ENCODE results near the gene TTC21B. TPM values are rescaled to one million over a fixed set of nuclear protein-coding genes. Genes with fewer than 3 reads are reported as not detected.

TTC21B gene
- total and polyA plus RNA-seq, 7 experiments from 2014 or later = 9.2 to 38.9 (median 29.1) TPM

DNA sequence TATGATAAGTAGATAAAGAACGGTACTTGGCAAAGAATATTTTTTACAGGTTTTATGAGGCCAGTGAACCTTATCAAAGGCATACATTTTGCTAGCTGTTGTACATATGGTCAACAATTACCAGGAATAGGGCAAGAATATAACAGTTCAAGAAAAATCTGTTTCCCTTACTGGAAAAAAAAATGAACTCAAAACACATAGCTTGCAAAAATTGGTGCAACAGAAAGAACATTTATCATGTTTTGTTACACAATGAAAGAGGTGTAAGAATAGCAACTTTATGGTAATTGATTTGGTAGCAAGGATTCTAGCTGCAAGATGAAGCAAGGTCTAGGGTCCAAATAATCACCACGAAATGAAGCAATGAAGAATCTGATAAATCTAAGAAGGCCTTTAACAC lies 41.6 kb downstream of the TTC21B start:
- Histone ChIP-seq H3K27ac (ENCODE audit: low read depth, low read length) (no peak overlapping the region), H3K9me3 (ENCODE audit: control insufficient read depth in 2 of 3, low read length in 3 of 3) (no peaks in the 10 kb centered on the region), H3K36me3 (ENCODE audit: control insufficient read depth in 2 of 3, insufficient read depth in 3 of 3, low read length in 3 of 3) (peaks cover 0 to 24% (median 5%) of the 10 kb centered on the region in 3 experiments), H3K4me3 (ENCODE audit: low read length) (no peak overlapping the region), H3K27me3 (ENCODE audit: control insufficient read depth in 2 of 2, insufficient read depth in 2 of 2, low read length in 2 of 2) (no peaks in the 10 kb centered on the region), H3K4me1 (ENCODE audit: control insufficient read depth in 2 of 2, insufficient read depth in 2 of 2, low read length in 2 of 2) (no peaks in the 10 kb centered on the region)
- CTCF ChIA-PET = no interaction called here
- Mint-ChIP-seq H3K27ac (no peak overlapping the region), H3K9me3 (no peaks in the 10 kb centered on the region), H3K36me3 (peaks cover 6 to 45% (median 35%) of the 10 kb centered on the region in 5 donors), H3K27me3 (no peaks in the 10 kb centered on the region), H3K4me3 (no peak overlapping the region), H3K4me1 (peaks cover 0 to 4% (median 0%) of the 10 kb centered on the region in 7 donors)
- no peak for ATAC-seq
- POLR2A ChIA-PET = no interaction called here
- intact Hi-C loops (cut with micrococcal nuclease) = no loop called here
- DNase-seq = no peak

DNA sequence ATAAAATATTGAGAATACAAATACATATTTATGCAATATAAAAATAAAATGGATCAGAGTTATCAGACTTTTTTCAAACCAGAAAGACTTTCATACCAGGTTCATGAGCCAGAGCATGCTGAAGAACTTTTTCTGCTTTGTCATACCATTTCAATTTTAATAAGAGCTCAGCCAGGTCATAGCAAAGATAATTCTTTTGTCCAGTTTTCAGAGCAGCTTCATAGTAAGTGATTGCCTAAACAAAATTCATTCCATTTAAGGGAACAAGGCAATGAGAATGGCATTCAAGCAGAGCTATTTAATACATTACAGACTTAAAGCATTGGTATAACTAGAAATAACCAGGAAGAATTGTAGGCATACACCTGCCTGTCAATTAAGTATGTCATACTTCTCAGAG lies 42.3 kb downstream of the TTC21B start:
- H3K27me3 ChIP-seq (ENCODE audit: control insufficient read depth in 2 of 2, insufficient read depth in 2 of 2, low read length in 2 of 2) = no peaks in the 10 kb centered on the region
- H3K9me3 ChIP-seq (ENCODE audit: control insufficient read depth in 2 of 3, low read length in 3 of 3) = no peaks in the 10 kb centered on the region
- H3K36me3 ChIP-seq (ENCODE audit: control insufficient read depth in 2 of 3, insufficient read depth in 3 of 3, low read length in 3 of 3) = peaks cover 0 to 24% (median 5%) of the 10 kb centered on the region in 3 experiments
- H3K4me1 ChIP-seq (ENCODE audit: control insufficient read depth in 2 of 2, insufficient read depth in 2 of 2, low read length in 2 of 2) = no peaks in the 10 kb centered on the region
- no peaks in the 10 kb centered on the region for H3K9me3 Mint-ChIP-seq
- H3K27me3 Mint-ChIP-seq = no peaks in the 10 kb centered on the region
- H3K27ac Mint-ChIP-seq = no peak overlapping the region
- H3K4me1 Mint-ChIP-seq = peaks cover 0 to 4% (median 0%) of the 10 kb centered on the region in 7 donors
- no peak for DNase-seq
- POLR2A ChIA-PET = no interaction called here
- intact Hi-C loops (cut with micrococcal nuclease) = no loop called here
- no peak overlapping the region for H3K4me3 Mint-ChIP-seq
- no peak overlapping the region for H3K27ac ChIP-seq (ENCODE audit: low read depth, low read length)
- peaks cover 6 to 44% (median 32%) of the 10 kb centered on the region in 5 donors for H3K36me3 Mint-ChIP-seq
- H3K4me3 ChIP-seq (ENCODE audit: low read length) = no peak overlapping the region
- no peak for ATAC-seq
- CTCF ChIA-PET = no interaction called here

DNA sequence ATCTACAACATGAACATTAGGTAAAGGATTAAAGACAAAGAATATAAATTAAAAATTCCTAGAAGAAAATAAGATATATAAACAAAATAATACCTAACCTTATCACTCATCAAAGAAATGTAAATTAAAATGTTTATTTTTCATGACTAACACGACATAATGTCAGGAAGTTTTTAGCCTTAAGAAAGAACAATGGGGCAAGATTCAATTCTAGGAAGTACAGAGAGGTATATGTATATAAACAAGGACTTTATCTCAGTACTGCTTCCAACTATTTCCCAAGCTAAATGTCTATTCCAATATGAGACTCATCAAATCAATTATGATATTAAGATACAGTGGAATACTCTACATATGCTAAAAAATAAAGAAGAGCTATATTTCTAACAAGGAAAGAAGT lies 44.1 kb downstream of the TTC21B start:
- Histone ChIP-seq H3K27me3 (ENCODE audit: control insufficient read depth in 2 of 2, insufficient read depth in 2 of 2, low read length in 2 of 2) (no peaks in the 10 kb centered on the region), H3K36me3 (ENCODE audit: control insufficient read depth in 2 of 3, insufficient read depth in 3 of 3, low read length in 3 of 3) (peaks cover 0 to 19% (median 5%) of the 10 kb centered on the region in 3 experiments), H3K4me3 (ENCODE audit: low read length) (no peak overlapping the region), H3K4me1 (ENCODE audit: control insufficient read depth in 2 of 2, insufficient read depth in 2 of 2, low read length in 2 of 2) (no peaks in the 10 kb centered on the region), H3K9me3 (ENCODE audit: control insufficient read depth in 2 of 3, low read length in 3 of 3) (no peaks in the 10 kb centered on the region), H3K27ac (ENCODE audit: low read depth, low read length) (no peak overlapping the region)
- Mint-ChIP-seq H3K36me3 (peaks cover 3 to 53% (median 44%) of the 10 kb centered on the region in 5 donors), H3K4me3 (no peak overlapping the region), H3K27ac (peak overlapping the region in 1 of 9 donors; percentile 1), H3K9me3 (no peaks in the 10 kb centered on the region), H3K27me3 (no peaks in the 10 kb centered on the region), H3K4me1 (peaks cover 0 to 12% (median 0%) of the 10 kb centered on the region in 7 donors)
- ATAC-seq = no peak
- ChIA-PET CTCF (no interaction called here), POLR2A (no interaction called here)
- intact Hi-C loops (cut with micrococcal nuclease) = no loop called here
- no peak for DNase-seq

DNA sequence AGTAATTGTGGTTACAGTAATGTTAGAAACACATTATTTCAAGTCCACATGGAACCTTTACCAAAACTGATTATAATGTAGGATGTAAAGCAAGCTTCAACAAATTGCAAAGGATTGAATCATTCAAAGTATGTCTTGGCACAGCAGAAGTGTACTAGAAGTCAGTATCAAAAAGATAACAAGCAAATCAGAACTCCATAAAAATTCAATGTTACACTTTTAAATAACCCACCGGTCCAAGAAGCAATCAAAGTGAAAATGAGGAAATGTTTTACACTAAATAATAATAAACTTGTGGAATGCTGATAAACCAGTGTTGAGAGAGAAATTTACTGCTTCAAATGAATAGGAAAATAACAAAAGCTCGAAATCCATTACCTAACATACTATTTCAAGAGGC lies 47.7 kb downstream of the TTC21B start:
- no peak for ATAC-seq
- Mint-ChIP-seq H3K4me3 (no peak overlapping the region), H3K9me3 (peaks cover 0 to 2% (median 0%) of the 10 kb centered on the region in 11 donors), H3K36me3 (peaks cover 0 to 51% (median 43%) of the 10 kb centered on the region in 5 donors), H3K27me3 (no peaks in the 10 kb centered on the region), H3K27ac (no peak overlapping the region), H3K4me1 (peaks cover 6 to 24% (median 10%) of the 10 kb centered on the region in 7 donors)
- intact Hi-C loops (cut with micrococcal nuclease) = no loop called here
- ChIA-PET POLR2A (no interaction called here), CTCF (no interaction called here)
- H3K4me1 ChIP-seq (ENCODE audit: control insufficient read depth in 2 of 2, insufficient read depth in 2 of 2, low read length in 2 of 2) = no peaks in the 10 kb centered on the region
- no peak for DNase-seq
- peaks cover 0 to 5% (median 0%) of the 10 kb centered on the region in 3 experiments for H3K36me3 ChIP-seq (ENCODE audit: control insufficient read depth in 2 of 3, insufficient read depth in 3 of 3, low read length in 3 of 3)
- H3K9me3 ChIP-seq (ENCODE audit: control insufficient read depth in 2 of 3, low read length in 3 of 3) = no peaks in the 10 kb centered on the region
- H3K27me3 ChIP-seq (ENCODE audit: control insufficient read depth in 2 of 2, insufficient read depth in 2 of 2, low read length in 2 of 2) = no peaks in the 10 kb centered on the region
- no peak overlapping the region for H3K27ac ChIP-seq (ENCODE audit: low read depth, low read length)
- no peak overlapping the region for H3K4me3 ChIP-seq (ENCODE audit: low read length)

DNA sequence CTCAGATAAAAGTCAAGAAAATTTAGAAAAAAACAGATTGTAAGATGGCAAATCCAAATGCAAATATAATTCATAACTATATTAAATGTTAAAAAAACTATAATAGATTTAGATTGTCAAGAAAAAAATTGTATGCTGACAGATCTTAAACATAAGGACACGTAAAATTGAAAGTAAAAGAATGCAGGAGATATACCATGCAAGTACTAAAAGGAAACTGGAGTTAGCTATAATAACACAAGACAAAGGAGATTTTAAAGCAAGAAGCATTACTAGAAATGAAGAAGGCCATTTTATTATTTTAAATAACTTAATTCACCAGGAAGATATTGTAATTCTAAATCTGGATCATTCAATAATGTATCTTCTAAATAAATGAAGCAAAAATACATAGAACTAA lies 48.3 kb downstream of the TTC21B start:
- no peak for DNase-seq
- no peak overlapping the region for H3K4me3 ChIP-seq (ENCODE audit: low read length)
- H3K4me1 Mint-ChIP-seq = peaks cover 6 to 24% (median 10%) of the 10 kb centered on the region in 7 donors
- H3K27ac ChIP-seq (ENCODE audit: low read depth, low read length) = no peak overlapping the region
- no peak for ATAC-seq
- no peaks in the 10 kb centered on the region for H3K27me3 Mint-ChIP-seq
- CTCF ChIA-PET = no interaction called here
- intact Hi-C loops (cut with micrococcal nuclease) = no loop called here
- H3K4me1 ChIP-seq (ENCODE audit: control insufficient read depth in 2 of 2, insufficient read depth in 2 of 2, low read length in 2 of 2) = no peaks in the 10 kb centered on the region
- no peak overlapping the region for H3K27ac Mint-ChIP-seq
- no peaks in the 10 kb centered on the region for H3K9me3 ChIP-seq (ENCODE audit: control insufficient read depth in 2 of 3, low read length in 3 of 3)
- H3K36me3 ChIP-seq (ENCODE audit: control insufficient read depth in 2 of 3, insufficient read depth in 3 of 3, low read length in 3 of 3) = peaks cover 0 to 5% (median 0%) of the 10 kb centered on the region in 3 experiments
- no peak overlapping the region for H3K4me3 Mint-ChIP-seq
- POLR2A ChIA-PET = no interaction called here
- no peaks in the 10 kb centered on the region for H3K27me3 ChIP-seq (ENCODE audit: control insufficient read depth in 2 of 2, insufficient read depth in 2 of 2, low read length in 2 of 2)
- peaks cover 0 to 2% (median 0%) of the 10 kb centered on the region in 11 donors for H3K9me3 Mint-ChIP-seq
- H3K36me3 Mint-ChIP-seq = peaks cover 0 to 51% (median 40%) of the 10 kb centered on the region in 5 donors

DNA sequence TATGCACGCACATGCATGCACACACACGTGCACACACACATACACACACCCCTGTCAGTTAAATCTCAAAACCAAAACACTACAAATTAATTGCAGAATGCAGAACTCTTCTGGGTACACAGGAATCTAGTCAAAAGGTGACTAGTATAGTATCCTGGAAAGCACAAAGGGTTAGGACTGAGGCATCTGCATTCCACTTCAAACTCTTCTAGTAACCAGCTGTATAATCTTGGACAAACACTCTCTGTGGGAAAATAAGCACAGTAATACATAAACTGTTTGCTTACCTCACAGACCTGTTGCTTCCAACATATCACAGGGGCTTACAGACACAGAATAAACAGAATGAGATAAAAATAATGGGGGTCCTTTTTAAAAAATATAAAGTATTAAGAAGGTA lies 49.1 kb downstream of the TTC21B start:
- DNase-seq = no peak
- Mint-ChIP-seq H3K27me3 (no peaks in the 10 kb centered on the region), H3K9me3 (peaks cover 0 to 2% (median 0%) of the 10 kb centered on the region in 11 donors), H3K27ac (no peak overlapping the region), H3K4me3 (no peak overlapping the region), H3K36me3 (peaks cover 0 to 49% (median 36%) of the 10 kb centered on the region in 5 donors), H3K4me1 (peaks cover 6 to 24% (median 10%) of the 10 kb centered on the region in 7 donors)
- ATAC-seq = no peak
- intact Hi-C loops (cut with micrococcal nuclease) = no loop called here
- H3K27me3 ChIP-seq (ENCODE audit: control insufficient read depth in 2 of 2, insufficient read depth in 2 of 2, low read length in 2 of 2) = no peaks in the 10 kb centered on the region
- ChIA-PET POLR2A (no interaction called here), CTCF (no interaction called here)
- H3K27ac ChIP-seq (ENCODE audit: low read depth, low read length) = no peak overlapping the region
- peaks cover 0 to 9% (median 0%) of the 10 kb centered on the region in 3 experiments for H3K36me3 ChIP-seq (ENCODE audit: control insufficient read depth in 2 of 3, insufficient read depth in 3 of 3, low read length in 3 of 3)
- no peaks in the 10 kb centered on the region for H3K4me1 ChIP-seq (ENCODE audit: control insufficient read depth in 2 of 2, insufficient read depth in 2 of 2, low read length in 2 of 2)
- H3K9me3 ChIP-seq (ENCODE audit: control insufficient read depth in 2 of 3, low read length in 3 of 3) = no peaks in the 10 kb centered on the region
- H3K4me3 ChIP-seq (ENCODE audit: low read length) = no peak overlapping the region

DNA sequence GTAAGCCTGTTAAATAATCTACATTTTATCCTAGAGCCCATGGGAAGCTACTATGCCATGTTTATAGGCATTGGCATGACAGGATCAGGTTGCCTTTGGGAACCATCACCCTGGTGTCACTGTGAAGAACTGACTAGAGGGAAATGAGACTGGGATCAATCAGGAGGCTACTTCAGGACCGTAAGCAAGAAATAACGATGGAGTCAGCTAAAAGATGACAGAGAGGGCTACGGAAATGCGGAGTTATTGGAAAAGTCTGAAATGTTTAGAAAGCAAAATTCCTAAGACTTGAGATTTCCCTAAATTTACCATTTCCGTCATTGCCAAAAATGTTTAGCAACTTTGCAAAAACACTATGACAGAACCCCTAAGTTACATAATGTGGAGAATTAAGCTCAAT lies 50.2 kb downstream of the TTC21B start:
- Mint-ChIP-seq H3K4me3 (peak overlapping the region in 2 of 10 donors; percentile 7 to 76), H3K27me3 (no peaks in the 10 kb centered on the region), H3K9me3 (peaks cover 0 to 2% (median 0%) of the 10 kb centered on the region in 11 donors), H3K4me1 (peaks cover 6 to 24% (median 10%) of the 10 kb centered on the region in 7 donors), H3K27ac (peak overlapping the region in 3 of 9 donors; percentile 63 to 79 (median 65)), H3K36me3 (peaks cover under 1 to 54% (median 34%) of the 10 kb centered on the region in 5 donors)
- Histone ChIP-seq H3K27ac (ENCODE audit: low read depth, low read length) (no peak overlapping the region), H3K9me3 (ENCODE audit: control insufficient read depth in 2 of 3, low read length in 3 of 3) (no peaks in the 10 kb centered on the region), H3K36me3 (ENCODE audit: control insufficient read depth in 2 of 3, insufficient read depth in 3 of 3, low read length in 3 of 3) (peaks cover 0 to 19% (median 0%) of the 10 kb centered on the region in 3 experiments), H3K4me1 (ENCODE audit: control insufficient read depth in 2 of 2, insufficient read depth in 2 of 2, low read length in 2 of 2) (no peaks in the 10 kb centered on the region), H3K27me3 (ENCODE audit: control insufficient read depth in 2 of 2, insufficient read depth in 2 of 2, low read length in 2 of 2) (no peaks in the 10 kb centered on the region), H3K4me3 (ENCODE audit: low read length) (no peak overlapping the region)
- POLR2A ChIA-PET = no interaction called here
- DNase-seq = no peak
- intact Hi-C loops (cut with micrococcal nuclease) = loop anchor here in 1 of 2 donors (1.0 kb wide), 1 partner anchor 50 kb away; the partner anchor contains the start of gene TTC21B
- CTCF ChIA-PET = no interaction called here
- ATAC-seq = no peak
